H1 (cell line): Measurements from ENCODE around the gene RAB5B. TPM values are rescaled to one million over a fixed set of nuclear protein-coding genes. Genes with fewer than 3 reads are reported as not detected.

Experiments
- ATF2 ChIP-seq: IDR thresholded peaks from 2 replicates; pipeline ENCODE4 v1.6.1; 2012; ENCODE audit warnings: low read length, inconsistent platforms
- CHD7 ChIP-seq: fragments of 300-600 bp; sonication (generic); IDR thresholded peaks from 2 replicates; pipeline ENCODE4 v1.7.1; 2012; ENCODE audit warnings: low read length, moderate library complexity, mild to moderate bottlenecking, inconsistent platforms; ENCODE audit not compliant: insufficient replicate concordance
- CTCF ChIP-seq, 3 experiments: IDR thresholded peaks; 1 replicate in 2 of 3; 2 replicates in 1 of 3; pipeline versions ENCODE4 v1.5.1 to v1.6.1; 2011; ENCODE audit warnings: low read length in 3 of 3, mild to moderate bottlenecking in 3 of 3, inconsistent platforms in 2 of 3, low read depth in 1 of 3, moderate library complexity in 1 of 3; ENCODE audit not compliant: insufficient read depth in 1 of 3; ENCODE audit errors: control extremely low read depth in 1 of 3
- HDAC2 ChIP-seq, 2 experiments: fragments of 300-600 bp in 1 of 2; sonication (generic) in 1 of 2; IDR thresholded peaks; 2 replicates each; pipeline ENCODE4 v1.6.1; 2011 to 2012; ENCODE audit warnings: low read depth in 2 of 2, low read length in 2 of 2, mild to moderate bottlenecking in 2 of 2, moderate library complexity in 2 of 2, borderline replicate concordance in 1 of 2, inconsistent platforms in 1 of 2
- RAD21 ChIP-seq, 2 experiments: IDR thresholded peaks in 1 of 2; conservative IDR thresholded peaks in 1 of 2; 2 replicates each; pipeline ENCODE4 v1.6.1; 2011; ENCODE audit warnings: low read depth in 2 of 2, low read length in 2 of 2, improper control_type of control experiment in 1 of 2, inconsistent platforms in 1 of 2, mild to moderate bottlenecking in 1 of 2, moderate library complexity in 1 of 2
- polyA plus RNA-seq, 7 experiments: library from polyadenylated mRNA; depleted of rRNA in 3 of 7; stranded (reverse) in 5 of 7; unstranded in 2 of 7; fragments of >200 nt in 5 of 7; fragments of 200-250 nt in 2 of 7; gene quantifications; 1 replicate in 5 of 7; 2 replicates in 1 of 7; 4 replicates in 1 of 7; pipeline versions ENCODE4 v1.2.1 to v1.2.3, GENCODE V29; 2011 to 2013; ENCODE audit warnings: missing spikeins in 2 of 7, mixed read lengths in 2 of 7
- total RNA-seq: library from RNA; stranded (reverse); fragmentation: NEBNext Ultra II Directional; extraction: Animal tissue kit (Norgen Biotek cat#: 25700); gene quantifications from 2 replicates; pipeline ENCODE4 v1.2.1, GENCODE V29; 2021

The RAB5B gene
- total and polyA plus RNA-seq, 2 of the 8 experiments (the other 6 are each of a cell fraction or from before 2014, with no cell fraction given): 56.7 to 62.4 TPM

- no peak for TF ChIP-seq CHD7
- 0 out of 2 replicates have a peak, but pooled peaks have one; percentile 40 for TF ChIP-seq ATF2
- peak; percentile 68 to 79 for TF ChIP-seq RAD21 (IDR thresholded peaks at IDR 0.05 in 1 of 2, conservative IDR thresholded peaks at IDR 0.05 in 1 of 2; ENCODE audit: low read depth in 2 of 2, low read length in 2 of 2)
- TF ChIP-seq CTCF (IDR thresholded peaks at IDR 0.05; ENCODE audit: control extremely low read depth in 1 of 3, insufficient read depth in 1 of 3, low read depth in 1 of 3, low read length in 3 of 3): peak in 2 of 3 experiments; percentile 68 to 70; a peak in 3 of 4 replicates
- peak in 1 of 2 experiments; percentile 93; a peak in 1 of 4 replicates for TF ChIP-seq HDAC2 (IDR thresholded peaks at IDR 0.05; ENCODE audit: borderline replicate concordance in 1 of 2, low read depth in 2 of 2, low read length in 2 of 2)
These were observed 22.4 kb downstream of the RAB5B start (continued) for GRCh38 chr12:55996201-55996714.
